ENCODE measurements around the gene ITIH2.

The ITIH2 gene

GRCh38 chr10:7788639-7789286, 85.6 kb downstream of the ITIH2 start:
- no peak overlapping the region for H3K14ac ChIP-seq (ENCODE audit: low read length in 2 of 2)
- H3K4me1 ChIP-seq (ENCODE audit: control insufficient read depth, insufficient read depth, low read depth, low read length), result peaks cover 5% of the 10 kb centered on the region
- peak; percentile 41 for DNase-seq
- peak overlapping the region; percentile 14 for H3K27ac ChIP-seq (ENCODE audit: low read length, poor library complexity, severe bottlenecking)
- H3K9me3 ChIP-seq (ENCODE audit: control insufficient read depth, low read length), result no peaks in the 10 kb centered on the region
- H4K91ac ChIP-seq (ENCODE audit: low read length), result peak overlapping the region; percentile 93
- no peak overlapping the region for H2AFZ ChIP-seq (ENCODE audit: low read depth, low read length)
- peaks cover 5 to 24% of the 10 kb centered on the region in 2 experiments for H3K36me3 ChIP-seq (ENCODE audit: control insufficient read depth in 1 of 2, insufficient read depth in 2 of 2, low read depth in 1 of 2, low read length in 2 of 2)
- no peak overlapping the region for H2AK5ac ChIP-seq (ENCODE audit: low read length, severe bottlenecking)
- H2BK120ac ChIP-seq (ENCODE audit: low read depth, low read length), result no peak overlapping the region
- H3K4me2 ChIP-seq (ENCODE audit: low read length, poor library complexity, severe bottlenecking), result peak overlapping the region; percentile 77
- no peaks in the 10 kb centered on the region for H3K79me1 ChIP-seq (replicated peaks; ENCODE audit: low read length, poor library complexity, severe bottlenecking)
- H2BK5ac ChIP-seq (ENCODE audit: low read depth, low read length, poor library complexity, severe bottlenecking), result no peak overlapping the region
- no peak overlapping the region for H3K23ac ChIP-seq (ENCODE audit: low read length in 2 of 2)
- H3K27me3 ChIP-seq (ENCODE audit: control insufficient read depth in 1 of 2, insufficient read depth in 1 of 2, low read length in 2 of 2), result no peaks in the 10 kb centered on the region
- no peak overlapping the region for H2BK15ac ChIP-seq (ENCODE audit: low read depth, poor library complexity, severe bottlenecking)
- H3K4me3 ChIP-seq (ENCODE audit: insufficient read depth in 1 of 2, low read depth in 1 of 2, low read length in 2 of 2), result peak overlapping the region; percentile 81 to 93
- peak overlapping the region; percentile 95 to 98 for H3K18ac ChIP-seq (ENCODE audit: low read depth in 1 of 2, low read length in 2 of 2)
- H4K8ac ChIP-seq (ENCODE audit: low read length), result no peak overlapping the region
- H2BK12ac ChIP-seq (ENCODE audit: low read length in 2 of 2), result no peak overlapping the region
- H3K9ac ChIP-seq (ENCODE audit: low read length), result peak overlapping the region; percentile 97
- H3K4ac ChIP-seq (ENCODE audit: low read depth in 1 of 2, low read length in 2 of 2), result peak overlapping the region; percentile 48 to 72
- WGBS, result under 1% methylated on average over 22 of the region's 25 CpGs

- Histone ChIP-seq H2BK15ac (ENCODE audit: low read depth, poor library complexity, severe bottlenecking) (no peak overlapping the region), H3K9me3 (ENCODE audit: control insufficient read depth, low read length) (no peaks in the 10 kb centered on the region)
Observed at GRCh38 chr10:7789390-7789789, 86.3 kb downstream of the ITIH2 start.

DNA sequence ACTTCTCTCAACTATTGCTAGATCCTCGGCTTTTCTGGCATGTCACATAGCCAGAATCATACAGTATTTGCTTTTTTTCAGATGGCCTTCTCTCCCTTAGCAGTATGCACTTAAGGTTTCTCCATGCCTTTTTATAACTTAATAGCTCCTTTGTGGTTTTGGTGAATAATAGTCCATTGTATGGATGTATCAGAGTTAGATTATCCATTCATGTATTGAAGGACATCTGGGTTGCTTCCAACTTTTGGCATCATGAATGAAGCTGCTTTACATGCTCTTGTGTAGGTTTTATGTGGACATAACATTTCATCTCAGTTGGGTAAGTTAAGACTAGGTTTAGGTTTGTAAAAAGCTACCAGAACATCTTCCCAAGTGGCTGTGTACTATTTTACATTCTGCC, 89.4 kb downstream of the ITIH2 start:
- H3K9ac ChIP-seq (ENCODE audit: low read length), result no peak overlapping the region
- H3K4me3 ChIP-seq (ENCODE audit: insufficient read depth in 1 of 2, low read depth in 1 of 2, low read length in 2 of 2), result no peak overlapping the region
- H4K91ac ChIP-seq (ENCODE audit: low read length), result no peak overlapping the region
- 79% methylated on average over 1 of the region's 1 CpG for WGBS
- H2BK15ac ChIP-seq (ENCODE audit: low read depth, poor library complexity, severe bottlenecking), result no peak overlapping the region
- H2BK120ac ChIP-seq (ENCODE audit: low read depth, low read length), result no peak overlapping the region
- DNase-seq, result no peak
- no peaks in the 10 kb centered on the region for H3K27me3 ChIP-seq (ENCODE audit: control insufficient read depth in 1 of 2, insufficient read depth in 1 of 2, low read length in 2 of 2)
- no peak overlapping the region for H3K14ac ChIP-seq (ENCODE audit: low read length in 2 of 2)
- no peak overlapping the region for H2AFZ ChIP-seq (ENCODE audit: low read depth, low read length)
- H3K23ac ChIP-seq (ENCODE audit: low read length in 2 of 2), result no peak overlapping the region
- no peak overlapping the region for H3K27ac ChIP-seq (ENCODE audit: low read length, poor library complexity, severe bottlenecking)
- H3K4me2 ChIP-seq (ENCODE audit: low read length, poor library complexity, severe bottlenecking), result no peak overlapping the region
- peaks cover 0 to 32% of the 10 kb centered on the region in 2 experiments for H3K36me3 ChIP-seq (ENCODE audit: control insufficient read depth in 1 of 2, insufficient read depth in 2 of 2, low read depth in 1 of 2, low read length in 2 of 2)
- H2BK5ac ChIP-seq (ENCODE audit: low read depth, low read length, poor library complexity, severe bottlenecking), result no peak overlapping the region
- no peak overlapping the region for H3K4ac ChIP-seq (ENCODE audit: low read depth in 1 of 2, low read length in 2 of 2)
- peaks cover 5% of the 10 kb centered on the region for H3K4me1 ChIP-seq (ENCODE audit: control insufficient read depth, insufficient read depth, low read depth, low read length)
- H3K9me3 ChIP-seq (ENCODE audit: control insufficient read depth, low read length), result no peaks in the 10 kb centered on the region
- no peak overlapping the region for H2AK5ac ChIP-seq (ENCODE audit: low read length, severe bottlenecking)
- H4K8ac ChIP-seq (ENCODE audit: low read length), result no peak overlapping the region
- no peak overlapping the region for H2BK12ac ChIP-seq (ENCODE audit: low read length in 2 of 2)
- H3K79me1 ChIP-seq (replicated peaks; ENCODE audit: low read length, poor library complexity, severe bottlenecking), result no peaks in the 10 kb centered on the region
- no peak overlapping the region for H3K18ac ChIP-seq (ENCODE audit: low read depth in 1 of 2, low read length in 2 of 2)

More at GRCh38 chr10:7789390-7789789, 86.3 kb downstream of the ITIH2 start:
- H3K23ac ChIP-seq (ENCODE audit: low read length in 2 of 2), result no peak overlapping the region
- peak overlapping the region; percentile 97 for H3K9ac ChIP-seq (ENCODE audit: low read length)
- H2BK120ac ChIP-seq (ENCODE audit: low read depth, low read length), result no peak overlapping the region
- no peak overlapping the region for H3K27ac ChIP-seq (ENCODE audit: low read length, poor library complexity, severe bottlenecking)
- H3K79me1 ChIP-seq (replicated peaks; ENCODE audit: low read length, poor library complexity, severe bottlenecking), result no peaks in the 10 kb centered on the region
- no peak overlapping the region for H4K91ac ChIP-seq (ENCODE audit: low read length)
- no peak overlapping the region for H2AK5ac ChIP-seq (ENCODE audit: low read length, severe bottlenecking)
- DNase-seq, result peak; percentile 46
- H3K14ac ChIP-seq (ENCODE audit: low read length in 2 of 2), result no peak overlapping the region
- peak overlapping the region; percentile 77 for H3K4me2 ChIP-seq (ENCODE audit: low read length, poor library complexity, severe bottlenecking)
- no peak overlapping the region for H3K18ac ChIP-seq (ENCODE audit: low read depth in 1 of 2, low read length in 2 of 2)
- no peak overlapping the region for H4K8ac ChIP-seq (ENCODE audit: low read length)
- no peaks in the 10 kb centered on the region for H3K27me3 ChIP-seq (ENCODE audit: control insufficient read depth in 1 of 2, insufficient read depth in 1 of 2, low read length in 2 of 2)
- H3K4me1 ChIP-seq (ENCODE audit: control insufficient read depth, insufficient read depth, low read depth, low read length), result peaks cover 5% of the 10 kb centered on the region
- H2AFZ ChIP-seq (ENCODE audit: low read depth, low read length), result no peak overlapping the region
- no peak overlapping the region for H2BK12ac ChIP-seq (ENCODE audit: low read length in 2 of 2)
- H3K4me3 ChIP-seq (ENCODE audit: insufficient read depth in 1 of 2, low read depth in 1 of 2, low read length in 2 of 2), result peak overlapping the region in 1 of 2 experiments; percentile 93
- WGBS, result 0% methylated on average over 1 of the region's 3 CpGs
- H3K4ac ChIP-seq (ENCODE audit: low read depth in 1 of 2, low read length in 2 of 2), result no peak overlapping the region
- H2BK5ac ChIP-seq (ENCODE audit: low read depth, low read length, poor library complexity, severe bottlenecking), result no peak overlapping the region
- peaks cover 5 to 24% of the 10 kb centered on the region in 2 experiments for H3K36me3 ChIP-seq (ENCODE audit: control insufficient read depth in 1 of 2, insufficient read depth in 2 of 2, low read depth in 1 of 2, low read length in 2 of 2)

DNA sequence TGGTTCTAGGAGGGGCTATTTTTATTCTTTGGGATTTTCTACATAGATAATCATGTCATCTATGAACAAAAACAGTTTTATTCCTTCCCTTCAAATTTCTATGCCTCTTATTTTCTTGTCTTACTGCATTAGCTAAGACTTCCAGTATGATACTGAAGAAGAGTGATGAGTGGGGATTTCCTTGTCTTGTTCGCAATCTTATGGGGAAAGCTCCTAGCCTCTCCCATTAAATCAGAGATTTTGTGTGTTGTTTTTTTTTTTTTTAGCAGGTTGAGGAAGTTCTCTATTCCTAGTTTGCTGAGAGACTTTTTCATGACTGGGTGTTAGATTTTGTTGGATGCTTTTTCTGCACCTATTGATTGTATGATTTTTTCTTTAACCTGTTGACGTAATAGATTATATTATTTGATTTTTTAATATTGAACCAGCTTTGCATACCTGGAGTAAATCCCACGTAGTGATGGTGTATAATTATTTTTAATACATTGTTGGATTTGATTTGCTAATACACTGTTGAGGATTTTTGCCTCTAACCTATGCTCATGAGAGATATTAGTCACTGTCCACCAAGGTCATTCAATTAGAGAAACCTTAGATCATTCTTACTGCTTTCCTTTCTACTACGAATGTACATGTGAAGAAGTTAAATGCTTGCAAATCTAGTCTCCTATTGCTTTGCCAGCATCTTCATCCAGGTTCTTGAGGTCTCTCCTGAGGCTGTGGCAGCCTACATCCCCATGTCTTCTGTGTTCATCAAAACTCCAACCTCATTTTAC, 91.3 kb downstream of the ITIH2 start:
- Histone ChIP-seq H2BK120ac (ENCODE audit: low read depth, low read length) (no peak overlapping the region), H2AFZ (ENCODE audit: low read depth, low read length) (no peak overlapping the region), H3K27me3 (ENCODE audit: control insufficient read depth in 1 of 2, insufficient read depth in 1 of 2, low read length in 2 of 2) (no peaks in the 10 kb centered on the region), H3K4ac (ENCODE audit: low read depth in 1 of 2, low read length in 2 of 2) (no peak overlapping the region), H3K4me2 (ENCODE audit: low read length, poor library complexity, severe bottlenecking) (no peak overlapping the region), H3K27ac (ENCODE audit: low read length, poor library complexity, severe bottlenecking) (no peak overlapping the region), H3K79me1 (replicated peaks; ENCODE audit: low read length, poor library complexity, severe bottlenecking) (peaks cover under 1% of the 10 kb centered on the region), H3K36me3 (ENCODE audit: control insufficient read depth in 1 of 2, insufficient read depth in 2 of 2, low read depth in 1 of 2, low read length in 2 of 2) (peaks cover 4 to 48% of the 10 kb centered on the region in 2 experiments), H3K23ac (ENCODE audit: low read length in 2 of 2) (no peak overlapping the region), H3K4me1 (ENCODE audit: control insufficient read depth, insufficient read depth, low read depth, low read length) (peaks cover 4% of the 10 kb centered on the region), H2AK5ac (ENCODE audit: low read length, severe bottlenecking) (no peak overlapping the region), H3K4me3 (ENCODE audit: insufficient read depth in 1 of 2, low read depth in 1 of 2, low read length in 2 of 2) (no peak overlapping the region), H3K18ac (ENCODE audit: low read depth in 1 of 2, low read length in 2 of 2) (no peak overlapping the region), H3K9me3 (ENCODE audit: control insufficient read depth, low read length) (no peaks in the 10 kb centered on the region), H4K8ac (ENCODE audit: low read length) (no peak overlapping the region), H4K91ac (ENCODE audit: low read length) (no peak overlapping the region), H3K9ac (ENCODE audit: low read length) (peak overlapping the region; percentile 31), H2BK12ac (ENCODE audit: low read length in 2 of 2) (no peak overlapping the region), H3K14ac (ENCODE audit: low read length in 2 of 2) (no peak overlapping the region), H2BK15ac (ENCODE audit: low read depth, poor library complexity, severe bottlenecking) (no peak overlapping the region), H2BK5ac (ENCODE audit: low read depth, low read length, poor library complexity, severe bottlenecking) (no peak overlapping the region)
- no peak for DNase-seq
- WGBS, result 100% methylated on average over 2 of the region's 4 CpGs
